Naive B cell (primary cell): ENCODE data around the gene OSBPL8. TPM values are rescaled to one million over a fixed set of nuclear protein-coding genes. Genes with fewer than 3 reads are reported as not detected.
A peak's percentile ranks its signal among the peaks of the same experiment; 100 is the strongest.
"Not testable (repeated sequence)": the region's sequence is repeated elsewhere in the genome, so short reads cannot be mapped to it uniquely, and the experiment has no call there.

Experiments
- ATAC-seq, 2 donors: fragments of 150-1000 bp; cut with Tn5 transposase; 2 replicates each; pipeline ENCODE4 v1.10.0; 2021; ENCODE audit warnings: low read depth in 2 of 2, mild to moderate bottlenecking in 2 of 2, moderate library complexity in 2 of 2
- DNase-seq: peaks from one replicate; pipeline ENCODE4 v3.0.0; 2022
- H3K27ac Mint-ChIP-seq, 6 donors: one replicate each; pipeline ENCODE4 v1.8.0; 2020 to 2022; ENCODE audit warnings: mild to moderate bottlenecking in 6 of 6, mixed read lengths in 6 of 6, moderate library complexity in 5 of 6, inconsistent platforms in 2 of 6
- H3K27me3 Mint-ChIP-seq, 3 donors: one replicate each; pipeline ENCODE4 v1.8.0; 2021 to 2022; ENCODE audit warnings: mixed read lengths in 3 of 3, mild to moderate bottlenecking in 1 of 3
- H3K36me3 Mint-ChIP-seq, 2 donors: one replicate each; pipeline ENCODE4 v1.8.0; 2020 to 2022; ENCODE audit warnings: mixed read lengths in 2 of 2, inconsistent platforms in 1 of 2, mild to moderate bottlenecking in 1 of 2
- H3K4me1 Mint-ChIP-seq, 3 donors: one replicate each; pipeline ENCODE4 v1.8.0; 2020 to 2022; ENCODE audit warnings: mixed read lengths in 3 of 3, inconsistent platforms in 1 of 3, mild to moderate bottlenecking in 1 of 3, moderate library complexity in 1 of 3
- H3K4me3 Mint-ChIP-seq, 8 donors: one replicate each; pipeline ENCODE4 v1.8.0; 2020 to 2022; ENCODE audit warnings: mild to moderate bottlenecking in 8 of 8, mixed read lengths in 8 of 8, moderate library complexity in 8 of 8, inconsistent platforms in 2 of 8
- H3K9me3 Mint-ChIP-seq, 7 donors: one replicate each; pipeline ENCODE4 v1.8.0; 2020 to 2022; ENCODE audit warnings: mixed read lengths in 7 of 7, mild to moderate bottlenecking in 5 of 7, inconsistent platforms in 2 of 7, moderate library complexity in 1 of 7
- polyA plus RNA-seq, 6 donors: library from polyadenylated mRNA; unstranded; fragments of 300-500 nt; fragmentation: Illumina TruSeq; gene quantifications; one replicate each; pipeline ENCODE4 v1.2.3, GENCODE V29; 2021; ENCODE audit warnings: low read depth in 6 of 6

Gene OSBPL8
- polyA plus RNA-seq, 6 donors from 2014 or later: 90.1 to 140 (median 118) TPM

- DNase-seq: no peak
- H3K27ac Mint-ChIP-seq: peak overlapping the region in 1 of 6 donors; percentile 85
- H3K4me1 Mint-ChIP-seq: peaks cover 38 to 45% (median 40%) of the 10 kb centered on the region in 3 donors
- peaks cover 3 to 14% (median 5%) of the 10 kb centered on the region in 7 donors for H3K9me3 Mint-ChIP-seq
- peaks cover 31 to 34% of the 10 kb centered on the region in 2 donors for H3K36me3 Mint-ChIP-seq
- no peaks in the 10 kb centered on the region for H3K27me3 Mint-ChIP-seq
- no peak overlapping the region for H3K4me3 Mint-ChIP-seq
- no peak for ATAC-seq
Observed at GRCh38 chr12:76532520-76532919, 27.1 kb downstream of the OSBPL8 start.

GRCh38 chr12:76531056-76531455, 28.5 kb downstream of the OSBPL8 start:
- Mint-ChIP-seq H3K36me3 (peaks cover 22 to 26% of the 10 kb centered on the region in 2 donors), H3K4me3 (peak overlapping the region in 1 of 8 donors; percentile 55), H3K27ac (peak overlapping the region in 2 of 6 donors; percentile 32 to 77), H3K9me3 (peaks cover 0 to 14% (median 4%) of the 10 kb centered on the region in 7 donors), H3K4me1 (peaks cover 34 to 40% (median 40%) of the 10 kb centered on the region in 3 donors), H3K27me3 (no peaks in the 10 kb centered on the region)
- no peak for DNase-seq
- ATAC-seq: no peak

- peak overlapping the region in 1 of 6 donors; percentile 42 for H3K27ac Mint-ChIP-seq
- H3K4me1 Mint-ChIP-seq: peaks cover 30 to 40% (median 36%) of the 10 kb centered on the region in 3 donors
- DNase-seq (no peak), ATAC-seq (no peak)
- peaks cover 17 to 21% of the 10 kb centered on the region in 2 donors for H3K36me3 Mint-ChIP-seq
- no peaks in the 10 kb centered on the region for H3K27me3 Mint-ChIP-seq
- H3K4me3 Mint-ChIP-seq: no peak overlapping the region
- H3K9me3 Mint-ChIP-seq: peaks cover 0 to 10% (median 3%) of the 10 kb centered on the region in 7 donors
Observed at GRCh38 chr12:76530516-76530915, 29.1 kb downstream of the OSBPL8 start.

- H3K9me3 Mint-ChIP-seq: peaks cover 0 to 8% (median 3%) of the 10 kb centered on the region in 7 donors
- no peak overlapping the region for H3K27ac Mint-ChIP-seq
- no peak overlapping the region for H3K4me3 Mint-ChIP-seq
- peaks cover 30 to 39% (median 34%) of the 10 kb centered on the region in 3 donors for H3K4me1 Mint-ChIP-seq
- peaks cover 19% of the 10 kb centered on the region in 2 donors for H3K36me3 Mint-ChIP-seq
- ATAC-seq: no peak
- H3K27me3 Mint-ChIP-seq: no peaks in the 10 kb centered on the region
- DNase-seq: no peak
Observed at GRCh38 chr12:76529226-76529918, 30.2 kb downstream of the OSBPL8 start.

GRCh38 chr12:76523408-76523807, 36.2 kb downstream of the OSBPL8 start:
- H3K36me3 Mint-ChIP-seq: peaks cover 29 to 37% of the 10 kb centered on the region in 2 donors
- peaks cover 25 to 43% (median 25%) of the 10 kb centered on the region in 3 donors for H3K4me1 Mint-ChIP-seq
- no peaks in the 10 kb centered on the region for H3K27me3 Mint-ChIP-seq
- ATAC-seq: no peak
- peak overlapping the region in 1 of 8 donors; percentile 44 for H3K4me3 Mint-ChIP-seq
- no peak for DNase-seq
- peak overlapping the region in 2 of 6 donors; percentile 13 to 29 for H3K27ac Mint-ChIP-seq
- peaks cover 5 to 25% (median 16%) of the 10 kb centered on the region in 7 donors for H3K9me3 Mint-ChIP-seq

- H3K4me1 Mint-ChIP-seq: peaks cover 38 to 65% (median 39%) of the 10 kb centered on the region in 3 donors
- H3K4me3 Mint-ChIP-seq: peak overlapping the region in 1 of 8 donors; percentile 18
- peaks cover 29 to 49% of the 10 kb centered on the region in 2 donors for H3K36me3 Mint-ChIP-seq
- no peaks in the 10 kb centered on the region for H3K27me3 Mint-ChIP-seq
- DNase-seq (no peak), ATAC-seq (no peak)
- no peak overlapping the region for H3K27ac Mint-ChIP-seq
- peaks cover 5 to 25% (median 17%) of the 10 kb centered on the region in 7 donors for H3K9me3 Mint-ChIP-seq
Observed at GRCh38 chr12:76520348-76520747, 39.2 kb downstream of the OSBPL8 start.

- peak; percentile 47 to 49 for ATAC-seq
- Mint-ChIP-seq H3K36me3 (peaks cover 26 to 57% of the 10 kb centered on the region in 2 donors), H3K27ac (peak overlapping the region in 5 of 6 donors; percentile 7 to 58 (median 53)), H3K27me3 (no peaks in the 10 kb centered on the region), H3K9me3 (peaks cover 5 to 29% (median 17%) of the 10 kb centered on the region in 7 donors), H3K4me1 (peaks cover 44 to 73% (median 45%) of the 10 kb centered on the region in 3 donors), H3K4me3 (peak overlapping the region in 5 of 8 donors; percentile 14 to 73 (median 70))
- peak; percentile 5 for DNase-seq
Observed at GRCh38 chr12:76519538-76519937, 40.0 kb downstream of the OSBPL8 start.

GRCh38 chr12:76518699-76519098, 40.9 kb downstream of the OSBPL8 start:
- DNase-seq (no peak), ATAC-seq (no peak)
- Mint-ChIP-seq H3K4me3 (peak overlapping the region in 1 of 8 donors; percentile 70), H3K27me3 (no peaks in the 10 kb centered on the region), H3K27ac (peak overlapping the region in 1 of 6 donors; percentile 53), H3K36me3 (peaks cover 19 to 63% of the 10 kb centered on the region in 2 donors), H3K9me3 (peaks cover 7 to 30% (median 17%) of the 10 kb centered on the region in 7 donors), H3K4me1 (peaks cover 49 to 79% (median 50%) of the 10 kb centered on the region in 3 donors)

GRCh38 chr12:76515271-76515670, 44.3 kb downstream of the OSBPL8 start:
- peak overlapping the region in 1 of 8 donors; percentile 78 for H3K4me3 Mint-ChIP-seq
- H3K4me1 Mint-ChIP-seq: peaks cover 64 to 84% (median 71%) of the 10 kb centered on the region in 3 donors
- H3K27me3 Mint-ChIP-seq: no peaks in the 10 kb centered on the region
- no peak for ATAC-seq
- peaks cover 16 to 46% of the 10 kb centered on the region in 2 donors for H3K36me3 Mint-ChIP-seq
- peak overlapping the region in 1 of 6 donors; percentile 76 for H3K27ac Mint-ChIP-seq
- DNase-seq: no peak
- peaks cover 13 to 44% (median 35%) of the 10 kb centered on the region in 7 donors for H3K9me3 Mint-ChIP-seq

GRCh38 chr12:76511116-76511716, 48.4 kb downstream of the OSBPL8 start:
- peaks cover 8 to 33% (median 27%) of the 10 kb centered on the region in 7 donors for H3K9me3 Mint-ChIP-seq
- H3K4me3 Mint-ChIP-seq: peak overlapping the region; percentile 4 to 71 (median 39)
- H3K27me3 Mint-ChIP-seq: not testable (repeated sequence)
- ATAC-seq: peak; percentile 95 to 96
- H3K36me3 Mint-ChIP-seq: peaks cover 15 to 33% of the 10 kb centered on the region in 2 donors
- H3K27ac Mint-ChIP-seq: peak overlapping the region; percentile 39 to 82 (median 78)
- DNase-seq: peak; percentile 84
- peaks cover 49 to 73% (median 59%) of the 10 kb centered on the region in 3 donors for H3K4me1 Mint-ChIP-seq

GRCh38 chr12:76508128-76508980, 51.2 kb downstream of the OSBPL8 start:
- H3K4me3 Mint-ChIP-seq: no peak overlapping the region
- peak overlapping the region in 2 of 6 donors; percentile 29 to 54 for H3K27ac Mint-ChIP-seq
- peaks cover 7 to 17% of the 10 kb centered on the region in 2 donors for H3K36me3 Mint-ChIP-seq
- peaks cover 39 to 68% (median 54%) of the 10 kb centered on the region in 3 donors for H3K4me1 Mint-ChIP-seq
- no peaks in the 10 kb centered on the region for H3K27me3 Mint-ChIP-seq
- peaks cover 4 to 26% (median 17%) of the 10 kb centered on the region in 7 donors for H3K9me3 Mint-ChIP-seq
- no peak for DNase-seq
- ATAC-seq: no peak

- Mint-ChIP-seq H3K9me3 (peaks cover 0 to 6% (median 3%) of the 10 kb centered on the region in 7 donors), H3K27me3 (no peaks in the 10 kb centered on the region), H3K27ac (peak overlapping the region in 3 of 6 donors; percentile 5 to 90 (median 71)), H3K4me3 (no peak overlapping the region), H3K36me3 (peaks cover 0 to 26% of the 10 kb centered on the region in 2 donors), H3K4me1 (peaks cover 27 to 52% (median 44%) of the 10 kb centered on the region in 3 donors)
- DNase-seq: no peak
- ATAC-seq: no peak
Observed at GRCh38 chr12:76506149-76506548, 53.4 kb downstream of the OSBPL8 start.
